Vagina (tissue), 2 donors: ENCODE results near the gene TTC34. TPM values are rescaled to one million over a fixed set of nuclear protein-coding genes. Genes with fewer than 3 reads are reported as not detected.

Experiments
- DNase-seq, 2 donors: peaks; one replicate each; pipeline ENCODE4 v3.0.0-alpha.2; 2017; ENCODE audit errors: extremely low spot score in 2 of 2
- H3K27ac ChIP-seq: fragments of 200-600 bp; sonication (generic); one replicate; pipeline ENCODE4 v1.5.1; 2019
- H3K27me3 ChIP-seq: fragments of 200-600 bp; sonication (generic); one replicate; pipeline ENCODE4 v1.5.1; 2019
- H3K36me3 ChIP-seq, 2 donors: fragments of 200-600 bp; sonication (generic); one replicate each; pipeline ENCODE4 v1.5.1; 2017 to 2019
- H3K4me1 ChIP-seq: fragments of 200-600 bp; sonication (generic); one replicate; pipeline ENCODE4 v1.5.1; 2019
- H3K4me3 ChIP-seq, 2 donors: fragments of 200-600 bp; sonication (generic); 1 replicate in 1 of 2; 2 replicates in 1 of 2; pipeline ENCODE4 v1.5.1; 2016 to 2019
- H3K9me3 ChIP-seq: fragments of 200-600 bp; sonication (generic); one replicate; pipeline ENCODE4 v1.5.1; 2019
- POLR2A ChIP-seq, 2 donors: fragments of 450-650 bp; IDR thresholded peaks; one replicate each; pipeline ENCODE4 v1.6.1; 2017; ENCODE audit warnings: antibody characterized with exemption in 2 of 2, mild to moderate bottlenecking in 2 of 2, moderate library complexity in 2 of 2
- POLR2AphosphoS5 ChIP-seq, 2 donors: sonication (generic); formaldehyde crosslinking; IDR thresholded peaks; one replicate each; pipeline ENCODE4 v1.9.0; 2017; ENCODE audit warnings: antibody characterized with exemption in 2 of 2, mild to moderate bottlenecking in 2 of 2, low read depth in 1 of 2; ENCODE audit not compliant: insufficient read depth in 1 of 2
- intact Hi-C: fragments of 100-400 bp; cut with DNase I; formaldehyde crosslinking; loops from one replicate; pipeline ENCODE4 v1.15.1; 2023
- total RNA-seq: library from RNA; depleted of rRNA; stranded (reverse); fragments of >200 nt; gene quantifications from one replicate; pipeline ENCODE4 v1.2.3, GENCODE V29; 2016
- TF ChIP-seq, protein P1 (sequence below), 3 experiments: fragments of 450-650 bp in 2 of 3; fragments of 200-600 bp in 1 of 3; sonication (generic) in 1 of 3; IDR thresholded peaks; one replicate each; pipeline ENCODE4 v1.5.1; 2017 to 2019; ENCODE audit warnings: antibody characterized with exemption in 3 of 3, mild to moderate bottlenecking in 2 of 3, moderate library complexity in 2 of 3

TTC34 gene
- total RNA-seq, 1 donor from 2014 or later, result under 0.01 TPM

DNA sequence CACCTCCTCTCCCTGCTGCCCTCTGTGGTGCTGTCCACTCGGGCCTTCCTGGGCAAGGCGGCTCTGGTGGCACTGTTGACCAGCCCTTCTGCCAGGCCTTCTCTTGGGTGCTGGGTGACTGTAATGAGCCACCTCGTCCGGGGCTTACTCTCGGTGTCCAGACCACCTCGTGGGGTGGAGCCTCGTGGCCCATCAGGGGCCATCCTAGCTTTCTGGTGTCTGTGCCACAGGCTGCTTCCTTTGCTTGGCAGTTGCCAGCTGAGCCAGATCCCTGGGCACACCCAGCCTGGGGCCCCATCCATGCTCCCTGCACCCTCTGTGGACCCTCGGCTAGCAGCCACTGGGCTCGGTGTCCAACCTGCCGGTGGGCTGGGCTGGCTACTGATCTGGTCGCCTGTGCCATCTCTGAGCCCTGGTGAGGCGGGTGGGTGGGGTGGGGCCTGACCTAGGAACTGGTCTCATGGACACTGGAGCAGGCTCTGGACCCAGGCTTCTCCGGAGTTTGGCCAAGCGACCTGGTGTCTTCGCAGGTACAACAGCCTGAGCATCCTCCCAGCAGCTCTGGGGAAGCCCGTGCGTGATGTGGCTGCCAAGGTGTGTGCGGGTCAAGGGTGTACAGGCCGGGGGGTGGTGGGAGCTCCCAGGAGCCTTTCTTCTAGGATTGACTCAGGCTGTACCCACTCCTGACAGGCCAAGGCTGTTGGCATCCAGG is 213.5 kb downstream of the TTC34 start:
- Histone ChIP-seq H3K36me3 (no peaks in the 10 kb centered on the region), H3K27ac (no peak overlapping the region), H3K27me3 (no peaks in the 10 kb centered on the region), H3K4me1 (peaks cover 40% of the 10 kb centered on the region), H3K4me3 (peak overlapping the region; percentile 48 to 67), H3K9me3 (no peaks in the 10 kb centered on the region)
- TF ChIP-seq, protein P1, sequence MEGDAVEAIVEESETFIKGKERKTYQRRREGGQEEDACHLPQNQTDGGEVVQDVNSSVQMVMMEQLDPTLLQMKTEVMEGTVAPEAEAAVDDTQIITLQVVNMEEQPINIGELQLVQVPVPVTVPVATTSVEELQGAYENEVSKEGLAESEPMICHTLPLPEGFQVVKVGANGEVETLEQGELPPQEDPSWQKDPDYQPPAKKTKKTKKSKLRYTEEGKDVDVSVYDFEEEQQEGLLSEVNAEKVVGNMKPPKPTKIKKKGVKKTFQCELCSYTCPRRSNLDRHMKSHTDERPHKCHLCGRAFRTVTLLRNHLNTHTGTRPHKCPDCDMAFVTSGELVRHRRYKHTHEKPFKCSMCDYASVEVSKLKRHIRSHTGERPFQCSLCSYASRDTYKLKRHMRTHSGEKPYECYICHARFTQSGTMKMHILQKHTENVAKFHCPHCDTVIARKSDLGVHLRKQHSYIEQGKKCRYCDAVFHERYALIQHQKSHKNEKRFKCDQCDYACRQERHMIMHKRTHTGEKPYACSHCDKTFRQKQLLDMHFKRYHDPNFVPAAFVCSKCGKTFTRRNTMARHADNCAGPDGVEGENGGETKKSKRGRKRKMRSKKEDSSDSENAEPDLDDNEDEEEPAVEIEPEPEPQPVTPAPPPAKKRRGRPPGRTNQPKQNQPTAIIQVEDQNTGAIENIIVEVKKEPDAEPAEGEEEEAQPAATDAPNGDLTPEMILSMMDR (IDR thresholded peaks at IDR 0.05), result no peak
- no peak for TF ChIP-seq POLR2AphosphoS5 (IDR thresholded peaks at IDR 0.05; ENCODE audit: insufficient read depth in 1 of 2, low read depth in 1 of 2)
- TF ChIP-seq POLR2A (IDR thresholded peaks at IDR 0.05), result no peak
- intact Hi-C loops, result loop anchor here (5.0 kb wide), 1 partner anchor 41 kb away; no protein-coding TSS in a partner anchor
- DNase-seq, result no peak

DNA sequence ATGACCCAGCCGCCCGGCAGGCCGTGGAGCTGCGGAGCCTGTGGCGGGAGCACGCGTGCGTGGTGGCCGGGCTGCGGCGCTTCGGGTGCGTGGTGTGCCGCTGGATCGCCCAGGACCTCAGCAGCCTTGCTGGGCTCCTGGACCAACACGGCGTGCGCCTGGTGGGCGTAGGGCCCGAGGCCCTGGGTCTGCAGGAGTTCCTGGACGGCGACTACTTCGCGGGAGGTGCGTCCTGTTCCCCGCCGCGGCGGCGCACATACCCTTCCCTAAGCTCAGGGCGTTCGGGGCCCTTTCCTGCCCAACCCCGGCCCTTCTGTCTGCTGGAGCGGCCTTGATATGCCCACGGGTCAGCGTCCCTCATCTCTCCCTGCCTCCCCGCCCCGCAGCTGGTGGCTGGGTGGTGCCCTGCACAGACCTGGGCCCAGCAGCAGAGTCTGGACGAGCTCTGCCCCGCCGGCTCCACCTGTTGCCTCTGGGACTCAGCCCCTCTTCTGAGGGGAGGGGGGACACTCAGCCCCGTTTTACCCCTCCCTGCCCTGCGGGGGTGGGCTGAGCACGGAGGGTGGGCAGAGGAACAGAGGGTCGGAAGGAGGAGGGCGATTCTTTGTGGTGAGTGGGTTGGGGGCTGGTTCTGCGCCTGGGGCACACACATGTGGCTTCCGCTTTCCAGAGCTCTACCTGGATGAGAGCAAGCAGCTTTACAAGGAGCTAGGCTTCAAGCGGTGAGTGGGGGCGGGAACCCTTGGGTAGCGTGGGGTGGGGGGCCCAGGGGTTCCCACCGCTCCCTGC is 214.2 kb downstream of the TTC34 start:
- intact Hi-C loops, result loop anchor here (5.0 kb wide), 1 partner anchor 40 kb away; no protein-coding TSS in a partner anchor
- no peak for DNase-seq
- Histone ChIP-seq H3K4me1 (peaks cover 37% of the 10 kb centered on the region), H3K36me3 (no peaks in the 10 kb centered on the region), H3K27me3 (no peaks in the 10 kb centered on the region), H3K27ac (peak overlapping the region; percentile 94), H3K9me3 (no peaks in the 10 kb centered on the region), H3K4me3 (peak overlapping the region; percentile 48 to 67)
- TF ChIP-seq, protein P1 (IDR thresholded peaks at IDR 0.05), result no peak
- TF ChIP-seq POLR2AphosphoS5 (IDR thresholded peaks at IDR 0.05; ENCODE audit: insufficient read depth in 1 of 2, low read depth in 1 of 2) (no peak), POLR2A (IDR thresholded peaks at IDR 0.05) (no peak)

DNA sequence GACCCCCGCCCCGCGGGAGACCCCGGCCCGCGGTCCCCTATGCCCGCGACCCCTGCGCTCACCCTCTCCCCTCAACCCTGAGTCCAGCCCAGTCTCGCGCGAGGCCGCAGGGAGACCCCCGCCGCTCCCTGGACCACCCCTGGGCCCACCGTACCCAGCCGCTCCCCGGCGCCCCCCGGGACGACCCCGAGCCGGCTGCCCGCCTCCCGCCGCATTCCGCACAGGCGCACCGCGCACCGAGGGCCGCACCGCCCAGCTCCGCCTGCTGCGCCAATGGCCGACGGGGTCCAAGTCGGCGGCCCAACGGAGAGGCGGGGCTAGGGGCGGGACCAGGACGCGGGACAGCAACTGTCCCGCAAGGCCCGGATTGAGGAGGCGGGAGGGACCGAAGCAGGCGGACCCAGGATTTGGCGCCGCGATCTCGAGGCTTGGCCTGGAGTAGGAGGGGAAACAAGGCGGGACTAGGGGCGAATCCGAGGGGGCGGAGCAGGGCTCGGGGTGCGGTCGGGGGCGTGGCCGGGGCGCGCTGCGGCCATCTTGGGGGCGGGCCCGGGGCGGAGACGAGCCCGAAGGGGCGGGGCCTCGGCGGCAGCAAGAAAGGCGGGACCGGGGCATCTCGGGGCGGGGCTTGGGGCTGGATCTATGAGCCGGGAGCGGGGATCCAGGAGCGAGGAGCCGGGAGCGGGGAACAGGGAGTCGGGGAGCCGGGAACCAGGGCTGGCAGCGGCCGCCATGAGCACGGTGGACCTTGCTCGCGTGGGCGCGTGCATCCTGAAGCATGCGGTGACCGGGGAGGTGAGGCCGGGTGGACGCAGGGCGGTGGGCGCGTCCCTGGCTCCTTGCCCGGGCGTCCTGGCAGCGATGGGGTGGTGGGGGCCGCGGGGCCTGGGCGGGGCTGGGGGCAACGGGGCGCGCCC is 215.1 kb downstream of the TTC34 start, which contains the start of gene PRXL2B:
PRXL2B (plus strand) TSS at position 624 of the 917 bp plus-strand sequence; CDS start at position 733, 109 bp downstream.
- TF ChIP-seq, protein P1 (IDR thresholded peaks at IDR 0.05), result no peak
- TF ChIP-seq POLR2A (IDR thresholded peaks at IDR 0.05) (peak in 1 of 2 donors; percentile 95), POLR2AphosphoS5 (IDR thresholded peaks at IDR 0.05; ENCODE audit: insufficient read depth in 1 of 2, low read depth in 1 of 2) (peak; percentile 52 to 67)
- Histone ChIP-seq H3K27me3 (no peaks in the 10 kb centered on the region), H3K36me3 (no peaks in the 10 kb centered on the region), H3K4me3 (peak within 1 kb of the TSS; percentile 67 to 78), H3K4me1 (peaks cover 37% of the 10 kb centered on the region), H3K27ac (peak within 1 kb of the TSS; percentile 94), H3K9me3 (no peaks in the 10 kb centered on the region)
- peak in 1 of 2 donors; percentile 99 for DNase-seq
- intact Hi-C loops, result loop anchor here (5.0 kb wide), 1 partner anchor 39 kb away; no protein-coding TSS in a partner anchor

Other genes starting within 250 kb of the TTC34 start
- gene TNFRSF14, start 245.3 kb downstream of the TTC34 start, total RNA-seq, result 49.6 TPM
- 16.2 TPM for gene PRXL2B, start 214.9 kb downstream of the TTC34 start, total RNA-seq
- gene MMEL1, start 168.7 kb downstream of the TTC34 start, total RNA-seq, result 4.4 TPM
- not detected for gene ACTRT2, start 219.8 kb upstream of the TTC34 start, total RNA-seq